Heart left ventricle (tissue), 13 donors: ENCODE results near the gene MGLL.

ENCODE experiments used
- CTCF ChIP-seq, 12 donors: fragments of 200-600 bp; sonication (generic) in 4 of 12; IDR thresholded peaks; one replicate each; pipeline versions ENCODE4 v1.5.0 to v1.8.0; 2018 to 2022; ENCODE audit warnings: antibody characterized with exemption in 12 of 12, mild to moderate bottlenecking in 5 of 12
- POLR2A ChIP-seq, 2 donors: fragments of 450-650 bp; IDR thresholded peaks; one replicate each; pipeline ENCODE4 v1.6.1; 2017; ENCODE audit warnings: antibody characterized with exemption in 2 of 2, mild to moderate bottlenecking in 2 of 2, moderate library complexity in 2 of 2
- donor health status: ischemic (EF 13 %, LVEDD 7.1; RV severe dilation, severe dysfunction).
- donor health status: DM: no; HTN: yes; CAD: no.
- donor health status: DM: no; HTN: no; CAD: no.
- donor health status: ischemic (EF 25% LVEDD 6.9; RV normal size, moderate dysfunction).
- donor health status: ischemic (EF 25% LVEDD 5.7; RV mildly dilated, moderate dysfunction).
- donor health status: ischemic (EF 35%, LVEDD 5.7; RV mildly dilated, moderate dysfunction).
- donor health status: nonischemic (EF 11% LVEDD 7.7; RV severe dilation, severe dysfunction).
- donor health status: DM: yes; HTN: yes; CAD: no.
- donor health status: PGD.
- donor health status: ischemic (EF 29% LVEDD 5.4; RV normal size, mild dysfunction).
- donor health status: nonischemic (EF 23%, LVEDD 6.1; RV moderate dilation, normal function).

- TF ChIP-seq CTCF (IDR thresholded peaks at IDR 0.05) (no peak), POLR2A (IDR thresholded peaks at IDR 0.05) (no peak)
These were observed 25.0 kb upstream of the MGLL start for GRCh38 chr3:127847236-127847720.
